ENCODE data around the gene OTOG. TPM values are rescaled to one million over a fixed set of nuclear protein-coding genes. Genes with fewer than 3 reads are reported as not detected.

The OTOG gene
- total RNA-seq, 1 experiment from 2014 or later = not detected

DNA sequence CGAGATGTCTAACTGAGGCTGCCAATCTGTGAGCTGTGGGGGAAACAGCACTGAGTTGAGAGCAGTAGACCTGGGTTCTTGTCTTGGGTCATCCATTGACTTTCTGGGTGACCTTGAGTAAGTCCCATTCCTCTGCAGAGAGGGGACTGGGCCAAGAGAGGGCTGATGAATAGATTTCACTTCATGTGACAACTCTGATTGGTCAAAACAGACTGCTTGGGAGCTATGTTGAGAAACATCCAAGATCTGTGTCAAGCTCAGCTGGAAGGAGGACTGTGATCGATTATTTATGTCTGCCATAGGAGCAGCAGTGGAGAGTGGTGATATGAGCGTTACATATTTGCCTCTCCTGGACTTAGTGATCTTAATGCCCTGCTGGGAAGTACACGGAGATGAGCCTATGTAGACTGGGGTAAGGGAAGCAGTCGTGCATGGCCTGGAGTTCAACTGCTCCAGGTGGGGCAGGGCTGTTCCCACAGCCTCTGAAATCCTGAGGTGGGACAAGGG lies 47.7 kb downstream of the OTOG start:
- no peak overlapping the region for H3K27ac ChIP-seq
- ChIA-PET POLR2A (ENCODE audit: unreplicated experiment) (no interaction called here), CTCF (no interaction called here)
- H3K27me3 ChIP-seq (ENCODE audit: insufficient read depth, low read depth) = peaks cover 65% of the 10 kb centered on the region
- no peaks in the 10 kb centered on the region for H3K4me1 ChIP-seq (replicated peaks; ENCODE audit: insufficient read depth)
- H2AFZ ChIP-seq = no peak overlapping the region
- H3K4me3 ChIP-seq = no peak overlapping the region
- TF ChIP-seq EZH2 (IDR thresholded peaks at IDR 0.05; ENCODE audit: low read depth) = no peak
- TF ChIP-seq, protein P1, sequence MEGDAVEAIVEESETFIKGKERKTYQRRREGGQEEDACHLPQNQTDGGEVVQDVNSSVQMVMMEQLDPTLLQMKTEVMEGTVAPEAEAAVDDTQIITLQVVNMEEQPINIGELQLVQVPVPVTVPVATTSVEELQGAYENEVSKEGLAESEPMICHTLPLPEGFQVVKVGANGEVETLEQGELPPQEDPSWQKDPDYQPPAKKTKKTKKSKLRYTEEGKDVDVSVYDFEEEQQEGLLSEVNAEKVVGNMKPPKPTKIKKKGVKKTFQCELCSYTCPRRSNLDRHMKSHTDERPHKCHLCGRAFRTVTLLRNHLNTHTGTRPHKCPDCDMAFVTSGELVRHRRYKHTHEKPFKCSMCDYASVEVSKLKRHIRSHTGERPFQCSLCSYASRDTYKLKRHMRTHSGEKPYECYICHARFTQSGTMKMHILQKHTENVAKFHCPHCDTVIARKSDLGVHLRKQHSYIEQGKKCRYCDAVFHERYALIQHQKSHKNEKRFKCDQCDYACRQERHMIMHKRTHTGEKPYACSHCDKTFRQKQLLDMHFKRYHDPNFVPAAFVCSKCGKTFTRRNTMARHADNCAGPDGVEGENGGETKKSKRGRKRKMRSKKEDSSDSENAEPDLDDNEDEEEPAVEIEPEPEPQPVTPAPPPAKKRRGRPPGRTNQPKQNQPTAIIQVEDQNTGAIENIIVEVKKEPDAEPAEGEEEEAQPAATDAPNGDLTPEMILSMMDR (conservative IDR thresholded peaks at IDR 0.05) = no peak
- no peaks in the 10 kb centered on the region for H3K9me2 ChIP-seq (ENCODE audit: insufficient read depth)
- H3K36me3 ChIP-seq (ENCODE audit: low read depth) = no peaks in the 10 kb centered on the region
- intact Hi-C loops (cut with micrococcal nuclease; ENCODE audit: unreplicated experiment) = loop anchor here (10.0 kb wide), 1 partner anchor 520 kb away; no protein-coding TSS in a partner anchor
- no peaks in the 10 kb centered on the region for H3K79me2 ChIP-seq (ENCODE audit: low read depth)
- H3F3A ChIP-seq (ENCODE audit: insufficient read depth, low read depth) = no peaks in the 10 kb centered on the region
- no TSS peak for BruUV-seq (replicated peaks)
- no peak for DNase-seq
- no peaks in the 10 kb centered on the region for H3K9me3 ChIP-seq (ENCODE audit: insufficient read depth, low read depth)
- H4K20me1 ChIP-seq (ENCODE audit: insufficient read depth) = no peaks in the 10 kb centered on the region; the same call in 1 of the 2 replicates
- H3K4me2 ChIP-seq = no peak overlapping the region

DNA sequence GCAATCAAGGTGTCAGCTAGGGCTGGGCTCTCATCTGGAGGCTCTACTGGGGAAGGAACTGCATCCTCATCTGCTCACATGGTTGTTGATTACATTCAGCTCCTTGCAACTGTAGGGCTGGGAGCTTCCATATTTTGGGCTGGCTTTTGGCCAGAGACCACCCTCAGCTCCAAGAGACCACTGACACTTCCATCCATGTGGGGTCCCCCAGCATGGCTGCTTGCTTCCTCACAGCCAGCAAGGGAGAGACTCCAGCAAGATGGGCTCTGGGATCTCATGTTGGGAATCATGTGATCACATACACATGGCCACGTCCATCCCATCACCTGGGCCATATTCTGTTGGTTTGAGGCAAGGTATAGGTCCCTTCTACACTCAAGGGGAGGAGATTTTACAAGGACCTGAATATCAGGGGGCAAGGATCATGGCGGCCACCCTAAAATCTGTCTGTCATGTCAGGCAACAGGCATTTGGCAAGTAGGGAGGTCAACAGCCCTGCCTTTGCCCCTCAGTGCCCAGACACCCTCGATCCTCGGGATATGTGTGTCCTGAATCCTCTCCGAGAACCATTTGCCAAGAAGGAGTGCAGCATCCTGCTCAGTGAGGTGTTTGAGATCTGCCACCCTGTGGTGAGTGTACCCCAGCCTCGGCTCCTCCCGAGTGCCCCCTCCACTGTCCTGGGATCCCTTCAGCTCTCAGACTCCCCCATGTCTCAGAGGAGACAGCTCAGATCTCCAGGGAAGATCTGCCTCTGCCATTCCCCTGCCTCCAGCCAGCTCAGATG lies 48.7 kb downstream of the OTOG start:
- Histone ChIP-seq H3F3A (ENCODE audit: insufficient read depth, low read depth) (no peaks in the 10 kb centered on the region), H3K4me1 (replicated peaks; ENCODE audit: insufficient read depth) (no peaks in the 10 kb centered on the region), H3K4me2 (no peak overlapping the region), H4K20me1 (ENCODE audit: insufficient read depth) (no peaks in the 10 kb centered on the region; the same call in 1 of the 2 replicates), H3K27ac (no peak overlapping the region), H3K4me3 (no peak overlapping the region), H3K9me2 (ENCODE audit: insufficient read depth) (no peaks in the 10 kb centered on the region), H3K79me2 (ENCODE audit: low read depth) (no peaks in the 10 kb centered on the region), H3K27me3 (ENCODE audit: insufficient read depth, low read depth) (peaks cover 63% of the 10 kb centered on the region), H3K36me3 (ENCODE audit: low read depth) (no peaks in the 10 kb centered on the region), H2AFZ (no peak overlapping the region), H3K9me3 (ENCODE audit: insufficient read depth, low read depth) (no peaks in the 10 kb centered on the region)
- intact Hi-C loops (cut with micrococcal nuclease; ENCODE audit: unreplicated experiment) = loop anchor here (1.0 to 10.0 kb wide), 2 partner anchors 135 to 519 kb away; no protein-coding TSS in a partner anchor
- TF ChIP-seq, protein P1 (conservative IDR thresholded peaks at IDR 0.05) = no peak
- no peak for TF ChIP-seq EZH2 (IDR thresholded peaks at IDR 0.05; ENCODE audit: low read depth)
- POLR2A ChIA-PET (ENCODE audit: unreplicated experiment) = no interaction called here
- BruUV-seq (replicated peaks) = no TSS peak
- no peak for DNase-seq
- CTCF ChIA-PET = no interaction called here

DNA sequence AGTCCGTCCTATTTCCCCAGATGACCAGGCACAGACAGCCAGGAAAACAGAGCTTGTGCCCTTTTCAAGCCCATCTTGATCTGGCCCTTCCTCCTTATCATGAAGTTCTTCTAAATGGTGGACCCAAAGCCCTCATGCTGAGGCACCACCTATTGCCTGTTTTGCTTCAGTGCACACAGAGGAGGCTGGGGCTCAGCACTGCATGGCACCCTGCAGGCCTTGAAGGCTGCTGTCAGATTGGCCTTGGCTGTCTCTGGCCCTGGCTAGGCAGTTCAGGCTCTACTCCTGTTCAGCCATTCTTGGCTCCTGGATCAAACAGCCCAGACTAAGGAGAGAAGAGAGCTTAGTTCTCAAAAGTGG lies 49.2 kb downstream of the OTOG start:
- Histone ChIP-seq H3K27ac (no peak overlapping the region), H2AFZ (no peak overlapping the region), H3K4me2 (no peak overlapping the region), H3K4me1 (replicated peaks; ENCODE audit: insufficient read depth) (no peaks in the 10 kb centered on the region), H3K79me2 (ENCODE audit: low read depth) (no peaks in the 10 kb centered on the region), H4K20me1 (ENCODE audit: insufficient read depth) (no peaks in the 10 kb centered on the region; the same call in 1 of the 2 replicates), H3K9me2 (ENCODE audit: insufficient read depth) (no peaks in the 10 kb centered on the region), H3K27me3 (ENCODE audit: insufficient read depth, low read depth) (peaks cover 57% of the 10 kb centered on the region), H3F3A (ENCODE audit: insufficient read depth, low read depth) (no peaks in the 10 kb centered on the region), H3K36me3 (ENCODE audit: low read depth) (no peaks in the 10 kb centered on the region), H3K9me3 (ENCODE audit: insufficient read depth, low read depth) (no peaks in the 10 kb centered on the region), H3K4me3 (no peak overlapping the region)
- ChIA-PET POLR2A (ENCODE audit: unreplicated experiment) (no interaction called here), CTCF (no interaction called here)
- TF ChIP-seq EZH2 (IDR thresholded peaks at IDR 0.05; ENCODE audit: low read depth) = no peak
- TF ChIP-seq, protein P1 (conservative IDR thresholded peaks at IDR 0.05) = no peak
- no TSS peak for BruUV-seq (replicated peaks)
- no peak for DNase-seq
- intact Hi-C loops (cut with micrococcal nuclease; ENCODE audit: unreplicated experiment) = loop anchor here (1.0 to 10.0 kb wide), 2 partner anchors 134 to 519 kb away; no protein-coding TSS in a partner anchor
